ENCODE measurements around the gene NR2E1.

DNA sequence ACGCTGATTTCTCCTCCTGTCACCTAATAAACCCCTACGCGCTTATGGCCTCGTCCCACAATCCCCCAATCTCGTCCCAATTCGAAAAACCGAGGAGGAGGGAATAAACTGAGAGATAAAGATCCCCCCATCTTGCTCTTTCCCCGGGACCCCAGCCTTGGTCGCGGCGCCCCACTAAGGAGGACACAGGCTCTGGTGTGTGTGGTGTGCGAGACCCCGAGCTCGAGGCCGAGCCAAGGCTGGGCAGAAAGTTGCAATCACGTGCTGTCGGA is 1.3 kb upstream of the NR2E1 start:
- TF ChIP-seq, protein P1, sequence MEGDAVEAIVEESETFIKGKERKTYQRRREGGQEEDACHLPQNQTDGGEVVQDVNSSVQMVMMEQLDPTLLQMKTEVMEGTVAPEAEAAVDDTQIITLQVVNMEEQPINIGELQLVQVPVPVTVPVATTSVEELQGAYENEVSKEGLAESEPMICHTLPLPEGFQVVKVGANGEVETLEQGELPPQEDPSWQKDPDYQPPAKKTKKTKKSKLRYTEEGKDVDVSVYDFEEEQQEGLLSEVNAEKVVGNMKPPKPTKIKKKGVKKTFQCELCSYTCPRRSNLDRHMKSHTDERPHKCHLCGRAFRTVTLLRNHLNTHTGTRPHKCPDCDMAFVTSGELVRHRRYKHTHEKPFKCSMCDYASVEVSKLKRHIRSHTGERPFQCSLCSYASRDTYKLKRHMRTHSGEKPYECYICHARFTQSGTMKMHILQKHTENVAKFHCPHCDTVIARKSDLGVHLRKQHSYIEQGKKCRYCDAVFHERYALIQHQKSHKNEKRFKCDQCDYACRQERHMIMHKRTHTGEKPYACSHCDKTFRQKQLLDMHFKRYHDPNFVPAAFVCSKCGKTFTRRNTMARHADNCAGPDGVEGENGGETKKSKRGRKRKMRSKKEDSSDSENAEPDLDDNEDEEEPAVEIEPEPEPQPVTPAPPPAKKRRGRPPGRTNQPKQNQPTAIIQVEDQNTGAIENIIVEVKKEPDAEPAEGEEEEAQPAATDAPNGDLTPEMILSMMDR (IDR thresholded peaks at IDR 0.05) = no peak
- TF ChIP-seq POLR2AphosphoS5 (IDR thresholded peaks at IDR 0.05) (no peak), POLR2A (IDR thresholded peaks at IDR 0.05) (no peak)

All from transverse colon (tissue), 4 donors.